ENCODE data around the gene VPS18.

VPS18 gene

GRCh38 chr15:40847223-40847961 is 46.9 kb upstream of the VPS18 start:
- no peak for TF ChIP-seq CTCF (IDR thresholded peaks at IDR 0.05; ENCODE audit: low read length, missing control alignments)
- no peak overlapping the region for H3K4me3 ChIP-seq (replicated peaks; ENCODE audit: low read depth, low read length)
- peak; percentile 56 for DNase-seq (ENCODE audit: low read depth)

- no peak for TF ChIP-seq CTCF (IDR thresholded peaks at IDR 0.05; ENCODE audit: low read length, missing control alignments)
- no peak for DNase-seq (ENCODE audit: low read depth)
- H3K4me3 ChIP-seq (replicated peaks; ENCODE audit: low read depth, low read length): no peak overlapping the region
Measured at GRCh38 chr15:40850576-40851112, 43.6 kb upstream of the VPS18 start.

- H3K4me3 ChIP-seq (replicated peaks; ENCODE audit: low read depth, low read length): no peak overlapping the region
- no peak for TF ChIP-seq CTCF (IDR thresholded peaks at IDR 0.05; ENCODE audit: low read length, missing control alignments)
- no peak for DNase-seq (ENCODE audit: low read depth)
Measured at GRCh38 chr15:40852529-40852928, 41.7 kb upstream of the VPS18 start.

GRCh38 chr15:40853241-40853890 is 40.9 kb upstream of the VPS18 start:
- TF ChIP-seq CTCF (IDR thresholded peaks at IDR 0.05; ENCODE audit: low read length, missing control alignments): no peak
- no peak for DNase-seq (ENCODE audit: low read depth)
- H3K4me3 ChIP-seq (replicated peaks; ENCODE audit: low read depth, low read length): no peak overlapping the region

GRCh38 chr15:40854161-40854560 is 40.1 kb upstream of the VPS18 start:
- TF ChIP-seq CTCF (IDR thresholded peaks at IDR 0.05; ENCODE audit: low read length, missing control alignments): no peak
- H3K4me3 ChIP-seq (replicated peaks; ENCODE audit: low read depth, low read length): no peak overlapping the region
- no peak for DNase-seq (ENCODE audit: low read depth)

- H3K4me3 ChIP-seq (replicated peaks; ENCODE audit: low read depth, low read length): no peak overlapping the region
- no peak for TF ChIP-seq CTCF (IDR thresholded peaks at IDR 0.05; ENCODE audit: low read length, missing control alignments)
- DNase-seq (ENCODE audit: low read depth): no peak
Measured at GRCh38 chr15:40855706-40856234, 38.5 kb upstream of the VPS18 start.
